ENCODE measurements around the gene CHRM1.
"Not testable (repeated sequence)": the region's sequence is repeated elsewhere in the genome, so short reads cannot be mapped to it uniquely, and the experiment has no call there.

The CHRM1 gene

GRCh38 chr11:62921201-62921572, at the start of gene CHRM1:
TSS of gene CHRM1 (minus strand) at chr11:62921363. CDS start at chr11:62911100, 10,263 bp downstream.
- DNase-seq, result no peak

DNA sequence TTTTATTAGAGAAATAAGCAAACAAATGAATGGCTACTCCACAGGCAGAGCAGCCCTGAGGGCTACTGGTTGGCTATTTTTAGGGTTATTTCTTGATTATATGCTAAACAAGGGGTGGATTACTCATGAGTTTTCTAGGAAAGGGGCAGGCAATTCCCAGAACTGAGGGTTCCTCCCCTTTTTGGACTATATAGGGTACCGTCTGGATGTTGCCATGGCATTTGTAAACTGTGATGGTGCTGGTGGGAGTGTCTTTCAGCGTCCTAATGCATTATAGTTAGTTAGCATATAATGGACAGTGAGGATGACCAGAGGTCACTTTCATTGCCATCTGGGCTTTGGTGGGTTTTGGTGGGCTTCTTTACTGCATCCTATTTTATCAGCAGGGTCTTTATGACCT, 44.4 kb upstream of the CHRM1 start:
- no peak for DNase-seq

GRCh38 chr11:62962391-62962790, 41.2 kb upstream of the CHRM1 start:
- no peak for DNase-seq

DNA sequence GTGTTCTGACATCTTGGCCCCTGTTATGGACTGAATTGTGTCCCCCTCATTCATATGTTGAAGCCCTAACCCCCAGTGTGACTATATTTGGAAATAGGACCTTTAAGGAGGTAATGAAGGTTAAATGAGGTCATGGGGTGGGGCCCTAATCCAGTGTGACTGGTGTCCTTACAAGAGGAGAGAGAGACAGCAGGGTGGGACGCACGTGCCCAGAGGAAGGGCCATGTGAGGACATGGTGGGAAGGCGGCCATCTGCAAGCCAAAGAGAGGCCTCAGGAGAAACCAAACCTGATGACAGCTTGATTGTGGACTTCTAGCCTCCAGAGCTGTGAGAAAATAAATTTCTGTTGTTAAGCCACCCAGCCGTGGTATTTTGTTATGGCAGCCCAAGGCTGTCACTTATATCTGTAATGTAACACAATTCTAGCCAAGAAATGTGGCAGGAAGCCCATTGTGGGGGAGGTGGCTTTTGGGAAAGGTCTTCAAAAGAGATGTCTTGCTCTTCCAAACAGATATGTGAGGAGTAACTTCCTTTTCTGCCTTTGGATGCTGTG, 39.9 kb upstream of the CHRM1 start:
- no peak for DNase-seq

DNA sequence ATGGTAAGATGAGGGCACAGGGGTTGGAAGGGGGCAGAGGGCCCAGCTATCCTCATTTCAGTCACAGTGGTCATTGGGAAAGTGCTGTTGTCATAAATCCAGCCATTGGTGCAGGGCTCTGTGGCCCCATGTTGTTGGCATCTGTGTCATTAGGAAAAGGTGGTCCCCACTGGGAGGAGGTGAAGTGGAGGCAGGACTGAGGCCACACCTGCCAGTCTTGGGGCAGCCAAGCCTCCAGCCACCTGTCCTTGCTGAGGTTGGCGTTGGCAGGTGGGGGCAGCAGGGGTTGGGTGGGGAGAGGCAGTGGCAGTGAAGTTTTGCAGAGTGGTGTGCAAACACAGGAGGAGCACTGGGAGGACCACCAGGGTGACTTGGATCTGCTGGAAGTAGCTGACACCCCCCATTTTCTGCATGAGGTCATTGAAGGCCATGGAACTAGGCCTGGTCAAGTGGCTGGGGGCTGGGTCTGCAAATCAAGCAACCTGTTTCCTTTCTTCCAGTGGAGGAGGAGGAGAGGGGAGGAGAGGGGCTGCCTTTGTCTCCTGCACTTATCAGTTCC, 38.3 kb upstream of the CHRM1 start:
- DNase-seq, result no peak

DNA sequence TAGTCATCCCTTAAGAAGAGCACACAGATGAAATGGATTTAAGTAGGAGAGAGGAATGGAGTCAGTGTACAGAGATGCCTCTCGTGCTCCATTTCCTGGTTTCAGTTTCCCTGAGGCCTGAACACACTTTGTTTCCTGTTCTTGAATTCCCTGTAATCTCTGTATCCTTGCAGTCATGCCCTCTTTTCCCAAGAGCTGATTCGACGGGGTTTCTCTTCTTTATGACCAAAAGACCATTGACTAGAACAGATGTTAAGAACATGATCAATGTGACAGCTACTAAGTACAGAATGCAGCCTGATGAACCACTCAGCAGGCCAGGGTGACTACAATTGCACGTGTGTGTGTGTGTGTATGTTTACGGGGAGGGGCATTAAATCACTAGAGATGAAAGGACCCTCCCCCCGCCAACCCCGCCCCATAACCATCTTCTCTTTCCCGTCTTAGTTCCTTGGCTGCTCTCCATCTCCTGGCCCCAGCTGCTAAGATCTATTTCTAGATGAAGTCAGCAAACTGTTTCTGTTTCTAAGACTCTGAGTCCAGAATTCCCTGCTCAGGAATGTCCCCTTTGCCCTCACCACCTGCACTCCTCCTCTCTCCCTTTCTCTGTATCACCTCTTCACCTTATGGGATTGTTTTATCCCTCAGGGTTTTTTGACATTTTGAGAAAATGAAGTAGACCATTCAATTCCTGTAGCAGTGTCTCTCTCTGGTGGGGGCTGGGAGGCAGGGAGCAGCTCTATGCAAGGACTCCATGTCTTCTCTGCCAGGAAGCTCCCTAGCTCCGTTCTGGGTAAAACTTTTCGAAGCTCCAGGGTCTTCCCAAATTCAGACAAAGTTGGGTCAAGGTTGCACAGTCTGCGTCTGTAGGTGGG, 37.6 kb upstream of the CHRM1 start:
- peak in 1 of 2 experiments; percentile 13 for DNase-seq

DNA sequence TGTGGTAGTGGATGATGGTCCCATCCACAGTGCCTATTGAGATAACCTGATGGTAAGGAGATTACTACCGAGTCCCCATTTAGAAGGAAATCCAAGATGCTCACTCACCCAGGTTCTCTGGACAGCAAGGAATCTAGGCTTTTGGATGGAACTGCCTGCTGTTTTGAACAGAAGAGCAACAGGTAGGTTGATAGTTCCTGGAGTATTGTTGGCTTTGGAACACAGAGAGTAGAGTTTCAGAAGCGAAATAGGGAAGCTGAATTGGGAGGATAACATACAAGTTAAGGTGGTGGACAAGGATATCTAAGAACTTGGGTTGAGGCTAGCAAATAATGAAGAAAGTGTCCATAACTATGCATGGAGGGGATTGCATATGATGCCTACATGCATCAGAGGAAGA, 36.0 kb upstream of the CHRM1 start:
- no peak for DNase-seq

GRCh38 chr11:62954478-62954877, 33.3 kb upstream of the CHRM1 start:
- no peak for DNase-seq

DNA sequence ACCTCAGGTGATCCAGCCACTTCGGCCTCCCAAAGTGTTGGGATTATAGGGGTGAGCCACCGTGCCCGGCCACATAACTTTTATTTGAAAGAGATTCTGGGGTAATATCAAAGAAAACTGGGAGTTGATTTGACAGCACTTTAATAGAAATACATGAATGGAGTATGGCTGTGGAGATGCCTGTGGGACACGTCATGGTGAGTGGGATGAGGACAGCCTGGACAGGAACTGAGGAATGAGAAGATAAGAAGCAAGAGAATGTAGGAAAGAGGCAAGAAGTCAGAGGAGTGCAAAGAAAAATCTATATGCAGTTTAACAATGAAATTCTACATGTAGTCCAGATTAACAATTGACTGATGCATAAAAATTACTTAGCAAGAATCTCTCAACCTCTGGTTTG, 32.6 kb upstream of the CHRM1 start:
- DNase-seq, result no peak

DNA sequence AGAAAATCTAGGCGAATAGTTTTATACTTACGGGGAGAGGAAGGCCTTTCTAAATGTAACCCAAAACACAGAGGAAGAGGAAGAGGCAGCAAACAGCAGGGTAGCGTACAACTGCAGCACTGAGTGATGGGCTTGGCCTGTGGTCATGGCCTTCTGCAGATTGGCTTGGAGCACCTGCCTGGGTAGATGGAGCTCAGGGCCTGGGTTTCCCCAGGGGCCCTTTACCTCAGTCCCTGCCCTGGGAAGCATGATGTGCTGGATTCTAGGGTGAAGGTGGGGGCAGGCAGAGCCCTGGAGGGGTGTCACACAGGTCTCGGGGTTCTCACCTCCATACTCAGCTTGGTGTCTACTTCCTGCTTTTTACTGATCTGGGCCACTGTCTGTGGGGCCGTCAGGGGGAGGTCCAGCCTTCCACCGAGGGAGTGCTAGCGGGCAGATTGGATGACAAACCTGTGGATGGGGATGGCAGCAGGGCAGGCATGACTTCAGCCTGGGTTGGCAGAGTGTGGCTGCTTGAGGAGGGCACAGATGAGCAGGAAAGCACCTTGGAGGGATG, 27.7 kb upstream of the CHRM1 start:
- no peak for DNase-seq

GRCh38 chr11:62945538-62945937, 24.4 kb upstream of the CHRM1 start:
- DNase-seq, result not testable (repeated sequence)

- not testable (repeated sequence) for DNase-seq
These were observed 16.4 kb upstream of the CHRM1 start for GRCh38 chr11:62937528-62937927.

GRCh38 chr11:62934496-62934785, 13.3 kb upstream of the CHRM1 start:
- DNase-seq, result no peak

DNA sequence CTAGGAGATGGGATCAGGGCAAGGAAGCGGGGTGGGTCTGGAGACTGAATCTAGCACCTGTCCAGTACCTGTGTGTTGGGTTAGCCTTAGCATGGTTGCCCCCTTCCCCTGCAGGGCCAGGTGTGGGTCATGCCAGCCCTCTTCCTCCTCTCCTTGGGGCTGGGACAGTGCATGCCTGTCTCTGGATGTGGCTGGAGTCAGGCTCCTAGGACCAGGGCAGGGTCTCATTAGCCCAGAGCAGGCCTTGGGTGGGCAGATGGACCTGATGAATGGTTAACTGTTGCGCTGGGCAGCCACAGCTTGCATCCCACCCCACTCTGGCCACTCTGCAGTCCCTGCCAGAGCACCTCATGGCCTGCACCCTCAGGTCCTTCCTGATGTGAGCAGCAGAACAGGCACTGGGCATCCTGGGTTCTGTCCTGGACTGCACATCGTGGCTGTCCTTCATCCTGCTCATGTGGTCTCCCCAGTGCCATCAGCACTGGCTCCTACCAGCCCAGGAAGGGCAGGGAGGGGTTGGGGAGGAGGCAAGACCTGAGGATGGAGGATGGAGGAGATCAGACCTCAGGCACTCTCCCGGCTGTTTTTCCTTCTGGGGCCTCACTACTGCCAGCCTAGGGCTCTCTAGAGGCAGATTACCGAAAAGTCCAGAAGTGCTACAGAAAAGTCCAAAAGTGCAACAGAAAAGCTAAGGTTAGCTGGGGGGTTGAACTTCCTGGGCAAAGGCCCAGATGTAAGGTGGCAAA, 12.8 kb upstream of the CHRM1 start:
- DNase-seq, result no peak

DNA sequence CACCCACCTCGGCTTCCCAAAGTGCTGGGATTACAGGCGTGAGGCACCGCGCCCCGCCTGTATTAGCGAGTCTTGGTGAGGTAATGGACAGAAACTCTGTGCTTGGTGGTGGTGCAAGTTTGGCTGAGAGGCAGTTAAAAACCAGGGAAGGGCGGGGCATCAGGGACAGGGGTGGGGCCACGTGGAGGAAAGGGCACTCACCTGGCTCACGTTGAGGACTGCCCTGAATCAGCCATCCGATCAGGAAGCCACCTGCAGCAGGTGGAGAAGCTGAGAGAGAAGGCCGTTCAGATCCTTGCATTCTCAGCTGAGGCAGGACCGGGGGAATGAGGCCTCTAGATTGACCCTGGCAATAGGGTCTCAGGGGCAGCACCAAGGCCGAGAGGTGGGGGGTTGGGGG, 12.1 kb upstream of the CHRM1 start:
- no peak for DNase-seq

GRCh38 chr11:62931499-62932278, 10.5 kb upstream of the CHRM1 start:
- DNase-seq, result no peak

- no peak for DNase-seq
These were observed 9.5 kb upstream of the CHRM1 start for GRCh38 chr11:62930666-62931065.

- DNase-seq, result no peak
These were observed 9.0 kb upstream of the CHRM1 start for GRCh38 chr11:62930157-62930556.

- DNase-seq, result no peak
These were observed 6.8 kb upstream of the CHRM1 start for GRCh38 chr11:62928011-62928410.

DNA sequence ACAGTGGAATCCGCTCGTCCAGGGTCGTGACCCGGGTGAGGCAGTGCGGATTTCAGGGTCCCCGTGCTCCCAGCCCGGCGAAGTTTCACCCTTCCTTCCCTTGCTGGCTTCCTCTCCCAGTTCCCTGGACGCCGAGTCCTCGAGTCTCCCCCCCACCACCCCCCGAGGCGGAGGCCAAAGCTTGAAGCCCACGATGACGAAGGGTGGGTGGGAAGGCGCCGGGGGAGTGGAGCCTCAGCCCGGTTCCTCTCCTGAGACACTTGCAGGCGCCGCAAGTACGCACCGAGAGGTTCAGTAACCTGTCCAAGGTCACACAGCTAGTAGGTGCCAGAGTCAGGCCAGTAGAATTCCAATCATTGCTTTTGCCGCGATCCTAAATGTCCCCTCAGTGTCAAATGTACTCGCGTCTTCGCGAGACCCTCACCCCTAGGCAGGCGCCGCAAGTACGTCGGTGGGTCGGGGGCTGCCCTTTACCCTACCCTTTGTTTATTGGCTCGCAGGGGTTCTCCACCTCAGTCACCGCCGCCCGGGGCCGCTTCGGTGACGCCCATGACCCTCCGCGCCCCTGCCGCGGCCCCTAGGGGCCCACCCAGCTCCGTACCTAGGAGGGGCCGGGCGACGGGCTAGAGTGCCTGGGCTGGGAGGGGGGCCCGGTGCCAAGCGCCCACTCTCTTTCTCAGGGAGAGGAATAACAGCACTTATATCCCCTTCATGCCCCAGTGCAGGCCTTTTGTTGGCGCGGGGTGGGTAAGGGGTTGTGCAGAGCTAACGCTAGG, 5.7 kb upstream of the CHRM1 start:
- DNase-seq, result no peak

DNA sequence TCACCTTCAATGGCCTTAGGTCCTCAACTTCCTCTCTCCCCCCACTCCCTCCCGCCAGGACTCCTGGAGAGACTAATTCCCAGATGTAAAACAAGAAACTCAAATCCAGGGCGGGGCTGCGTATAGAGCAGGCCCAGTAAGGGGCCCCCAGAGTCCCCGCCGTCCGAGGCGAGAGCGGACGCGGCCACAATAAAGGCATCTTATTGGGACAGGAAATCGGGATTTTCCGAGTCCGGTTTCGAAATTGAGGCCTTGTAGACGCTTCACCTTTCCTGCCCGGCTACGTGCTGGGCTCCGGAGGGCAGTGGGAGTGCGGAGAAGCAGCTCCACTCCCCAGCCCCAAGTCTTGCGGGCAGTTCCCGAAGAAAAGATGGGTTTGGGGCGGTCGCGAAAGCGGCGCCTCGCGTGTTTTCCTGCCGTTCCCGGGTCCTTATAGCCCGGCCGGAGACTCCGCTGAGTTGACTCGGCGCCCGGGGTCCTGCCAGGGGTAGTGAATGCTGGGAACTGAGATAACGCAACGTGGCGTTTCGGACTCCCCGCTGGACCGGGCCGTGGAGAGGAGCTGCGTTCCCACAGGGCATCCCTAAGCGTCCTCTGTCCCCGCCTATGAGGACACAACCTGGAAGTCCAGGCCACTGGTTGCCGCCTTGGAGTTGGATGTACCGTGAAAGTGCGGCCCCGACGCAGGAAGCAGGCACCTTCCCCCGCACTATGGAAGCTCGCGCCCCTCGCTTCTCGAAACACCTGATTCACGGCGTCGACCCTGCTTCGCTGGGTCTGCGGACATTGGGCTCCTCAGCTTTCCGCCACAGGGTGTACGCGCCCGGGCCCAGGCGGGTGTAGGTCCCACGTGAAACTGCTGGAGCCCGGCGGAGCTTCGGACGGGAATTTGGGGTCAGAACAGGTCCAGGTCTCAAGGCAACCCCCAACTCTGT, 4.8 kb upstream of the CHRM1 start:
- no peak for DNase-seq
